ENCODE results near the gene TEX2.

DNA sequence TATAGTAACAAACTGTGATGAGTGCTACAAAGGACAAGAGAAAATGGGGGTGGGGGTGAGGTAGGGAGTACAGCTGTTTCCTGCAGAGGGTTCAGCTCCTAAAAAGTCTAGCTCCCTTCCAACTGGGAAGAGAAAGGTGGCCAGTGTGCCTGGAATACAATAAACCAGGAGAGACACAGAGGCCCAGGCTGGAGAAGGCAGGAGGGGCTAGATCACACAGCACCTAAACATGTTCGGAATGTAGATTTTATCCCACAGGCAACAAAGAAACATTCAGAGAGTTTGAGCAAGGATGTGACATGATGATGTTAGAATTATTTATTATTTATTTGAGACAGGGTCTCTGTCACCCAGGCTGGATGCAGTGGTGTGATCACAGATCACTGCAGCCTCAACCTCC lies 10.2 kb downstream of the TEX2 start:
- TF ChIP-seq, protein P1, sequence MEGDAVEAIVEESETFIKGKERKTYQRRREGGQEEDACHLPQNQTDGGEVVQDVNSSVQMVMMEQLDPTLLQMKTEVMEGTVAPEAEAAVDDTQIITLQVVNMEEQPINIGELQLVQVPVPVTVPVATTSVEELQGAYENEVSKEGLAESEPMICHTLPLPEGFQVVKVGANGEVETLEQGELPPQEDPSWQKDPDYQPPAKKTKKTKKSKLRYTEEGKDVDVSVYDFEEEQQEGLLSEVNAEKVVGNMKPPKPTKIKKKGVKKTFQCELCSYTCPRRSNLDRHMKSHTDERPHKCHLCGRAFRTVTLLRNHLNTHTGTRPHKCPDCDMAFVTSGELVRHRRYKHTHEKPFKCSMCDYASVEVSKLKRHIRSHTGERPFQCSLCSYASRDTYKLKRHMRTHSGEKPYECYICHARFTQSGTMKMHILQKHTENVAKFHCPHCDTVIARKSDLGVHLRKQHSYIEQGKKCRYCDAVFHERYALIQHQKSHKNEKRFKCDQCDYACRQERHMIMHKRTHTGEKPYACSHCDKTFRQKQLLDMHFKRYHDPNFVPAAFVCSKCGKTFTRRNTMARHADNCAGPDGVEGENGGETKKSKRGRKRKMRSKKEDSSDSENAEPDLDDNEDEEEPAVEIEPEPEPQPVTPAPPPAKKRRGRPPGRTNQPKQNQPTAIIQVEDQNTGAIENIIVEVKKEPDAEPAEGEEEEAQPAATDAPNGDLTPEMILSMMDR (IDR thresholded peaks at IDR 0.05), result no peak
- TF ChIP-seq POLR2A (IDR thresholded peaks at IDR 0.05), result no peak
